H1 (cell line): ENCODE results near the gene ACOT11. TPM values are rescaled to one million over a fixed set of nuclear protein-coding genes. Genes with fewer than 3 reads are reported as not detected.

ENCODE experiments used
- CTCF ChIA-PET: fragments of 300-600 bp; sonication (Branson Sonifier 250); formaldehyde crosslinking; loops from one replicate; lab custom pipeline; 2021; ENCODE audit not compliant: partially characterized antibody; lab: Charles Lee
- POLR2A ChIA-PET: fragments of 300-600 bp; sonication (Branson Sonifier 250); formaldehyde crosslinking; loops from one replicate; lab custom pipeline; 2021; ENCODE audit warnings: inconsistent platforms; ENCODE audit not compliant: partially characterized antibody; lab: Charles Lee
- DNase-seq, 2 experiments: peaks; one replicate each; pipeline versions ENCODE4 v3.0.0 to v3.0.0-alpha.2; 2010 to 2022; ENCODE audit warnings: low spot score in 2 of 2, low read depth in 1 of 2, mixed read lengths in 1 of 2
- FAIRE-seq: peaks from 2 replicates; lab custom pipeline; 2011; peaks lifted over from hg19 to GRCh38; lab: Jason Lieb, UNC
- H2AFZ ChIP-seq: 2 replicates; pipeline ENCODE4 v1.8.1; 2012; ENCODE audit warnings: low read length, inconsistent platforms
- H2AK5ac ChIP-seq: 2 replicates; pipeline ENCODE4 v1.6.1; 2013; ENCODE audit warnings: low read depth, low read length
- H2BK120ac ChIP-seq: replicated peaks from 2 replicates; pipeline ENCODE3; 2013; ENCODE audit warnings: low read depth, low read length, inconsistent platforms
- H2BK12ac ChIP-seq: 2 replicates; pipeline ENCODE4 v1.6.1; 2013; ENCODE audit warnings: low read depth, low read length
- H2BK15ac ChIP-seq: 2 replicates; pipeline ENCODE4 v1.6.1; 2013; ENCODE audit warnings: low read length
- H2BK20ac ChIP-seq: 2 replicates; pipeline ENCODE4 v1.6.1; 2013; ENCODE audit warnings: low read length
- H2BK5ac ChIP-seq: 2 replicates; pipeline ENCODE4 v1.6.1; 2013; ENCODE audit warnings: low read depth, low read length
- H3K14ac ChIP-seq: 2 replicates; pipeline ENCODE4 v1.6.1; 2013; ENCODE audit warnings: inconsistent platforms; ENCODE audit not compliant: insufficient read length
- H3K18ac ChIP-seq: 2 replicates; pipeline ENCODE4 v1.6.1; 2013; ENCODE audit warnings: low read length; ENCODE audit errors: extremely low read depth
- H3K23ac ChIP-seq: 2 replicates; pipeline ENCODE4 v1.6.1; 2013; ENCODE audit warnings: inconsistent platforms; ENCODE audit not compliant: insufficient read length
- H3K23me2 ChIP-seq: 2 replicates; pipeline ENCODE4 v1.6.1; 2013; ENCODE audit warnings: low read depth, low read length
- H3K27ac ChIP-seq: 2 replicates; pipeline ENCODE4 v1.6.1; 2011; ENCODE audit warnings: low read depth, low read length, inconsistent platforms
- H3K27me3 ChIP-seq, 4 experiments: replicated peaks in 1 of 4; 1 replicate in 1 of 4; 2 replicates in 3 of 4; pipeline versions ENCODE4 v1.6.1 to v1.8.1; 2011 to 2013; ENCODE audit warnings: low read length in 3 of 4, mild to moderate bottlenecking in 3 of 4, inconsistent platforms in 2 of 4, mixed read lengths in 2 of 4, moderate library complexity in 1 of 4; ENCODE audit not compliant: control insufficient read depth in 3 of 4, insufficient read depth in 3 of 4; ENCODE audit errors: extremely low read depth in 1 of 4
- H3K36me3 ChIP-seq, 4 experiments: 2 replicates each; pipeline versions ENCODE4 v1.6.1 to v1.8.1; 2011 to 2013; ENCODE audit warnings: mild to moderate bottlenecking in 4 of 4, low read length in 3 of 4, moderate library complexity in 2 of 4, control low read depth in 1 of 4, inconsistent platforms in 1 of 4; ENCODE audit not compliant: insufficient read depth in 4 of 4, control insufficient read depth in 2 of 4
- H3K4ac ChIP-seq: replicated peaks from 2 replicates; pipeline ENCODE3; 2013; ENCODE audit warnings: low read length, low read depth, mixed read lengths, inconsistent platforms; ENCODE audit not compliant: insufficient read length
- H3K4me1 ChIP-seq, 4 experiments: replicated peaks in 1 of 4; 1 replicate in 1 of 4; 2 replicates in 3 of 4; pipeline versions ENCODE4 v1.6.1 to v1.8.1; 2011 to 2013; ENCODE audit warnings: low read length in 3 of 4, inconsistent platforms in 2 of 4, mixed read lengths in 1 of 4; ENCODE audit not compliant: insufficient read depth in 4 of 4, control insufficient read depth in 3 of 4
- H3K4me2 ChIP-seq, 2 experiments: 2 replicates each; pipeline versions ENCODE4 v1.6.1 to v1.8.1; 2011 to 2013; ENCODE audit warnings: low read depth in 2 of 2, low read length in 2 of 2, control low read depth in 1 of 2, inconsistent platforms in 1 of 2, mild to moderate bottlenecking in 1 of 2; ENCODE audit not compliant: insufficient read depth in 1 of 2
- H3K4me3 ChIP-seq, 4 experiments: fragments of 200-600, 300-600 bp in 1 of 4; sonication (generic), shearing (Covaris generic), sonication (Bioruptor Twin) in 1 of 4; 2 replicates each; pipeline versions ENCODE4 v1.5.1 to v1.8.1; 2011 to 2016; ENCODE audit warnings: low read length in 4 of 4, low read depth in 3 of 4, control low read depth in 2 of 4, inconsistent platforms in 2 of 4, mild to moderate bottlenecking in 2 of 4, mixed read lengths in 1 of 4, moderate library complexity in 1 of 4; ENCODE audit not compliant: insufficient read depth in 2 of 4; ENCODE audit errors: extremely low read depth in 1 of 4
- H3K56ac ChIP-seq: replicated peaks from 2 replicates; pipeline ENCODE3; 2013; ENCODE audit warnings: low read depth, mild to moderate bottlenecking, mixed read lengths, low read length, inconsistent platforms; ENCODE audit not compliant: insufficient read length
- H3K79me1 ChIP-seq: 2 replicates; pipeline ENCODE4 v1.6.1; 2013; ENCODE audit warnings: low read depth, low read length, control low read depth
- H3K79me2 ChIP-seq, 2 experiments: 2 replicates each; pipeline versions ENCODE4 v1.6.1 to v1.8.1; 2012 to 2013; ENCODE audit warnings: low read length in 2 of 2, mild to moderate bottlenecking in 2 of 2, inconsistent platforms in 1 of 2; ENCODE audit not compliant: insufficient read depth in 2 of 2, control insufficient read depth in 1 of 2
- H3K9ac ChIP-seq, 4 experiments: replicated peaks in 1 of 4; 1 replicate in 1 of 4; 2 replicates in 3 of 4; pipeline versions ENCODE4 v1.6.1 to v1.8.1; 2011 to 2013; ENCODE audit warnings: low read depth in 3 of 4, low read length in 3 of 4, control low read depth in 2 of 4, mild to moderate bottlenecking in 2 of 4, moderate library complexity in 2 of 4, inconsistent platforms in 1 of 4; ENCODE audit errors: extremely low read depth in 1 of 4
- H3K9me3 ChIP-seq, 2 experiments: 2 replicates each; pipeline versions ENCODE4 v1.6.1 to v1.8.1; 2012 to 2013; ENCODE audit warnings: mild to moderate bottlenecking in 2 of 2, moderate library complexity in 2 of 2, control low read depth in 1 of 2, inconsistent platforms in 1 of 2, low read depth in 1 of 2, low read length in 1 of 2, mixed read lengths in 1 of 2; ENCODE audit not compliant: insufficient read depth in 2 of 2
- H4K20me1 ChIP-seq, 2 experiments: replicated peaks in 1 of 2; 2 replicates each; pipeline versions ENCODE3 to v1.8.1; 2011 to 2013; ENCODE audit warnings: inconsistent platforms in 2 of 2, low read length in 2 of 2, mild to moderate bottlenecking in 1 of 2; ENCODE audit not compliant: insufficient read depth in 2 of 2, control insufficient read depth in 1 of 2
- H4K5ac ChIP-seq: 2 replicates; pipeline ENCODE4 v1.6.1; 2013; ENCODE audit warnings: low read length, low read depth, mixed read lengths, inconsistent platforms; ENCODE audit not compliant: insufficient read length
- H4K8ac ChIP-seq: 2 replicates; pipeline ENCODE4 v1.8.0; 2013; ENCODE audit warnings: mild to moderate bottlenecking, moderate library complexity, low read length, inconsistent platforms; ENCODE audit not compliant: insufficient read depth; ENCODE audit errors: extremely low read depth
- H4K91ac ChIP-seq: replicated peaks from 2 replicates; pipeline ENCODE3; 2013; ENCODE audit warnings: low read length, mixed read lengths, inconsistent platforms; ENCODE audit not compliant: insufficient read length
- ASH2L ChIP-seq: fragments of 200-600, 300-600 bp; sonication (generic); IDR thresholded peaks from one replicate; pipeline ENCODE4 v1.7.1; 2017; ENCODE audit warnings: low read length
- KDM5A ChIP-seq: fragments of 200-600 bp; IDR thresholded peaks from 2 replicates; pipeline ENCODE4 v1.7.1; 2012; ENCODE audit warnings: mild to moderate bottlenecking, low read length, inconsistent platforms, mixed read lengths
- WGBS, 2 experiments: shearing (Covaris generic) in 1 of 2; methylation state at CpG; one replicate each; pipeline versions ENCODE4 v1.1.6 to v1.1.7; 2013 to 2015; ENCODE audit warnings: low lambda C conversion rate in 2 of 2, mixed read lengths in 2 of 2, inconsistent platforms in 1 of 2, low coverage in 1 of 2, missing lambda C conversion rate in 1 of 2; ENCODE audit not compliant: insufficient replicate concordance in 2 of 2, insufficient coverage in 1 of 2, insufficient read length in 1 of 2; ENCODE audit errors: extremely low coverage in 1 of 2, missing lambda C conversion rate in 1 of 2; 5-methylcytosine and 5-hydroxymethylcytosine counted together
- polyA plus RNA-seq, 7 experiments: library from polyadenylated mRNA; depleted of rRNA in 3 of 7; stranded (reverse) in 5 of 7; unstranded in 2 of 7; fragments of >200 nt in 5 of 7; fragments of 200-250 nt in 2 of 7; gene quantifications; 1 replicate in 5 of 7; 2 replicates in 1 of 7; 4 replicates in 1 of 7; pipeline versions ENCODE4 v1.2.1 to v1.2.3, GENCODE V29; 2011 to 2013; ENCODE audit warnings: missing spikeins in 2 of 7, mixed read lengths in 2 of 7
- total RNA-seq: library from RNA; stranded (reverse); fragmentation: NEBNext Ultra II Directional; extraction: Animal tissue kit (Norgen Biotek cat#: 25700); gene quantifications from 2 replicates; pipeline ENCODE4 v1.2.1, GENCODE V29; 2021

ACOT11 gene
- total and polyA plus RNA-seq, 2 of the 8 experiments (the other 6 are each of a cell fraction or from before 2014, with no cell fraction given) = 3.8 to 4.5 TPM

- H3K56ac ChIP-seq = no peak overlapping the region
These were observed 48.0 kb upstream of the ACOT11 start for GRCh38 chr1:54500107-54500431.

More at GRCh38 chr1:54500107-54500431, 48.0 kb upstream of the ACOT11 start:
- Histone ChIP-seq H2BK5ac (peak overlapping the region; percentile 52; the same call in 1 of the 2 replicates), H3K4me1 (peaks cover 0 to 20% (median 10%) of the 10 kb centered on the region in 4 experiments; a peak in 6 of 7 replicates), H4K8ac (no peak overlapping the region), H3K23me2 (peaks cover 10% of the 10 kb centered on the region; the same call in 1 of the 2 replicates), H4K5ac (no peak overlapping the region), H4K91ac (peak overlapping the region; percentile 72), H3K36me3 (no peaks in the 10 kb centered on the region), H3K23ac (no peak overlapping the region), H2BK120ac (no peak overlapping the region), H3K9ac (no peak overlapping the region), H3K4me3 (peak overlapping the region; percentile 25 to 65 (median 48); a peak in 6 of 8 replicates), H3K79me1 (no peaks in the 10 kb centered on the region), H3K9me3 (no peaks in the 10 kb centered on the region), H3K27ac (no peak overlapping the region), H2BK20ac (no peak overlapping the region), H3K27me3 (peaks cover 0 to 3% (median 1%) of the 10 kb centered on the region in 4 experiments; a peak in 5 of 7 replicates), H3K4ac (peak overlapping the region; percentile 54), H2BK12ac (peak overlapping the region; percentile 39; the same call in 1 of the 2 replicates), H2BK15ac (no peak overlapping the region; the same call in 1 of the 2 replicates), H3K14ac (no peak overlapping the region), H2AK5ac (no peak overlapping the region), H3K18ac (no peak overlapping the region; the same call in 1 of the 2 replicates), H4K20me1 (no peaks in the 10 kb centered on the region), H2AFZ (0 out of 2 replicates have a peak overlapping the region, but pooled peaks have one; percentile 24), H3K4me2 (peak overlapping the region; percentile 64 to 80), H3K79me2 (no peaks in the 10 kb centered on the region)
- ChIA-PET CTCF (interaction anchor here (0.7 to 3.5 kb wide), 23 partner anchors 10 to 386 kb away, joined by 3 to 17 read pairs (median 4); partner anchors contain the start of gene ACOT11), POLR2A (interaction anchor here (0.9 to 3.2 kb wide), 3 partner anchors 10 to 93 kb away, joined by 3 to 16 read pairs (median 5); partner anchors contain the start of gene SSBP3)
- DNase-seq (no peak), FAIRE-seq (no peak)
- 39% methylated on average over 10 of the region's 10 CpGs; no CpG with 5 or more reads in 1 of the 2 experiments for WGBS, 2 experiments
- TF ChIP-seq KDM5A (no peak), ASH2L (peak; percentile 3)
